ENCODE data around the gene SLC37A1. TPM values are rescaled to one million over a fixed set of nuclear protein-coding genes. Genes with fewer than 3 reads are reported as not detected.
"Not testable (repeated sequence)": the region's sequence is repeated elsewhere in the genome, so short reads cannot be mapped to it uniquely, and the experiment has no call there.

SLC37A1 gene
- total RNA-seq, result 10 to 100 TPM in 1 of 2 donors, 1 to 10 TPM in 1; 3.8 to 17.7 TPM

GRCh38 chr21:42513151-42513984, at the start of gene SLC37A1:
Gene SLC37A1, plus strand, starts transcription at chr21:42513852. Its CDS starts 4,603 bp downstream, at chr21:42518455.
- no peaks in the 10 kb centered on the region for H3K4me1 Mint-ChIP-seq
- H3K36me3 Mint-ChIP-seq (ENCODE audit: low read depth), result peaks cover 21% of the 10 kb centered on the region
- ATAC-seq (replicated peaks), result peak; percentile 75
- H3K27me3 Mint-ChIP-seq, result no peaks in the 10 kb centered on the region
- no peaks in the 10 kb centered on the region for H3K9me3 Mint-ChIP-seq
- H3K27ac Mint-ChIP-seq, result peak within 1 kb of the TSS; percentile 56
- peak within 1 kb of the TSS; percentile 80 for H3K4me3 Mint-ChIP-seq

- H3K4me1 Mint-ChIP-seq, result peaks cover 49% of the 10 kb centered on the region
- peaks cover 6% of the 10 kb centered on the region for H3K9me3 Mint-ChIP-seq
- peak overlapping the region; percentile 93 for H3K27ac Mint-ChIP-seq
- no peaks in the 10 kb centered on the region for H3K27me3 Mint-ChIP-seq
- H3K36me3 Mint-ChIP-seq (ENCODE audit: low read depth), result no peaks in the 10 kb centered on the region
- H3K4me3 Mint-ChIP-seq, result peak overlapping the region; percentile 79
- peak; percentile 82 for ATAC-seq (replicated peaks)
Measured at GRCh38 chr21:42463861-42464515, 49.7 kb upstream of the SLC37A1 start.

- H3K4me3 Mint-ChIP-seq, result peak overlapping the region; percentile 79
- no peaks in the 10 kb centered on the region for H3K36me3 Mint-ChIP-seq (ENCODE audit: low read depth)
- no peaks in the 10 kb centered on the region for H3K27me3 Mint-ChIP-seq
- peaks cover 49% of the 10 kb centered on the region for H3K4me1 Mint-ChIP-seq
- H3K27ac Mint-ChIP-seq, result peak overlapping the region; percentile 93
- ATAC-seq (replicated peaks), result no peak
- H3K9me3 Mint-ChIP-seq, result peaks cover 6% of the 10 kb centered on the region
Measured at GRCh38 chr21:42465008-42465802, 48.4 kb upstream of the SLC37A1 start.

GRCh38 chr21:42465803-42466127, 47.9 kb upstream of the SLC37A1 start:
- Mint-ChIP-seq H3K4me3 (peak overlapping the region; percentile 79), H3K27ac (no peak overlapping the region), H3K36me3 (ENCODE audit: low read depth) (no peaks in the 10 kb centered on the region), H3K9me3 (peaks cover 6% of the 10 kb centered on the region), H3K27me3 (no peaks in the 10 kb centered on the region), H3K4me1 (peaks cover 44% of the 10 kb centered on the region)
- no peak for ATAC-seq (replicated peaks)

- H3K4me1 Mint-ChIP-seq, result peaks cover 35% of the 10 kb centered on the region
Measured at GRCh38 chr21:42466700-42467099, 47.0 kb upstream of the SLC37A1 start.

GRCh38 chr21:42467140-42467983, 46.3 kb upstream of the SLC37A1 start:
- H3K27ac Mint-ChIP-seq, result no peak overlapping the region
- no peaks in the 10 kb centered on the region for H3K27me3 Mint-ChIP-seq
- H3K36me3 Mint-ChIP-seq (ENCODE audit: low read depth), result no peaks in the 10 kb centered on the region
- ATAC-seq (replicated peaks), result no peak
- H3K4me3 Mint-ChIP-seq, result no peak overlapping the region
- H3K9me3 Mint-ChIP-seq, result peaks cover 6% of the 10 kb centered on the region
- peaks cover 31% of the 10 kb centered on the region for H3K4me1 Mint-ChIP-seq

More at GRCh38 chr21:42466700-42467099, 47.0 kb upstream of the SLC37A1 start:
- no peaks in the 10 kb centered on the region for H3K27me3 Mint-ChIP-seq
- H3K9me3 Mint-ChIP-seq, result peaks cover 6% of the 10 kb centered on the region
- H3K27ac Mint-ChIP-seq, result no peak overlapping the region
- H3K4me3 Mint-ChIP-seq, result no peak overlapping the region
- no peak for ATAC-seq (replicated peaks)
- no peaks in the 10 kb centered on the region for H3K36me3 Mint-ChIP-seq (ENCODE audit: low read depth)

- H3K9me3 Mint-ChIP-seq, result peaks cover 6% of the 10 kb centered on the region
- H3K27me3 Mint-ChIP-seq, result no peaks in the 10 kb centered on the region
- H3K36me3 Mint-ChIP-seq (ENCODE audit: low read depth), result no peaks in the 10 kb centered on the region
- H3K4me3 Mint-ChIP-seq, result no peak overlapping the region
- ATAC-seq (replicated peaks), result no peak
- no peak overlapping the region for H3K27ac Mint-ChIP-seq
- H3K4me1 Mint-ChIP-seq, result peaks cover 26% of the 10 kb centered on the region
Measured at GRCh38 chr21:42468491-42469131, 45.0 kb upstream of the SLC37A1 start.

GRCh38 chr21:42469272-42469671, 44.4 kb upstream of the SLC37A1 start:
- peaks cover 23% of the 10 kb centered on the region for H3K4me1 Mint-ChIP-seq
- H3K27ac Mint-ChIP-seq, result no peak overlapping the region
- peak; percentile 62 for ATAC-seq (replicated peaks)
- no peaks in the 10 kb centered on the region for H3K36me3 Mint-ChIP-seq (ENCODE audit: low read depth)
- H3K4me3 Mint-ChIP-seq, result no peak overlapping the region
- H3K27me3 Mint-ChIP-seq, result peaks cover under 1% of the 10 kb centered on the region
- peaks cover under 1% of the 10 kb centered on the region for H3K9me3 Mint-ChIP-seq

GRCh38 chr21:42469726-42470125, 43.9 kb upstream of the SLC37A1 start:
- not testable (repeated sequence) for H3K9me3 Mint-ChIP-seq; ATAC-seq (replicated peaks); H3K27me3 Mint-ChIP-seq; H3K36me3 Mint-ChIP-seq (ENCODE audit: low read depth); H3K4me3 Mint-ChIP-seq; H3K27ac Mint-ChIP-seq
- H3K4me1 Mint-ChIP-seq, result peaks cover 26% of the 10 kb centered on the region

GRCh38 chr21:42471206-42471605, 42.4 kb upstream of the SLC37A1 start:
- H3K4me1 Mint-ChIP-seq, result peaks cover 13% of the 10 kb centered on the region
- no peaks in the 10 kb centered on the region for H3K36me3 Mint-ChIP-seq (ENCODE audit: low read depth)
- H3K4me3 Mint-ChIP-seq, result no peak overlapping the region
- H3K9me3 Mint-ChIP-seq, result no peaks in the 10 kb centered on the region
- peaks cover 4% of the 10 kb centered on the region for H3K27me3 Mint-ChIP-seq
- no peak overlapping the region for H3K27ac Mint-ChIP-seq
- ATAC-seq (replicated peaks), result no peak

GRCh38 chr21:42471716-42472330, 41.8 kb upstream of the SLC37A1 start:
- no peak overlapping the region for H3K4me3 Mint-ChIP-seq
- H3K27me3 Mint-ChIP-seq, result peaks cover 4% of the 10 kb centered on the region
- no peak for ATAC-seq (replicated peaks)
- no peaks in the 10 kb centered on the region for H3K36me3 Mint-ChIP-seq (ENCODE audit: low read depth)
- H3K4me1 Mint-ChIP-seq, result peaks cover 13% of the 10 kb centered on the region
- no peak overlapping the region for H3K27ac Mint-ChIP-seq
- no peaks in the 10 kb centered on the region for H3K9me3 Mint-ChIP-seq

GRCh38 chr21:42472521-42472920, 41.1 kb upstream of the SLC37A1 start:
- peaks cover 12% of the 10 kb centered on the region for H3K4me1 Mint-ChIP-seq
- ATAC-seq (replicated peaks), result no peak
- no peaks in the 10 kb centered on the region for H3K36me3 Mint-ChIP-seq (ENCODE audit: low read depth)
- no peak overlapping the region for H3K4me3 Mint-ChIP-seq
- peaks cover 4% of the 10 kb centered on the region for H3K27me3 Mint-ChIP-seq
- no peaks in the 10 kb centered on the region for H3K9me3 Mint-ChIP-seq
- H3K27ac Mint-ChIP-seq, result no peak overlapping the region

GRCh38 chr21:42473498-42474042, 40.1 kb upstream of the SLC37A1 start:
- H3K27ac Mint-ChIP-seq, result no peak overlapping the region
- ATAC-seq (replicated peaks), result no peak
- H3K4me1 Mint-ChIP-seq, result peaks cover 9% of the 10 kb centered on the region
- H3K9me3 Mint-ChIP-seq, result no peaks in the 10 kb centered on the region
- H3K36me3 Mint-ChIP-seq (ENCODE audit: low read depth), result no peaks in the 10 kb centered on the region
- peaks cover 4% of the 10 kb centered on the region for H3K27me3 Mint-ChIP-seq
- no peak overlapping the region for H3K4me3 Mint-ChIP-seq

All from activated T-helper 17 cell treated with anti-CD3 and anti-CD28 coated beads, Interleukin-2, amount 50 U/mL, for 72 hours (primary cell).